HG02610 (cell line): ENCODE measurements around the gene KLHL29.

Experiments
- ATAC-seq: cut with Tn5 transposase; IDR thresholded peaks from one replicate; pipeline ENCODE4 v1.9.1; 2021; ENCODE audit warnings: mild to moderate bottlenecking, moderate library complexity; ENCODE audit not compliant: unreplicated experiment

The KLHL29 gene

DNA sequence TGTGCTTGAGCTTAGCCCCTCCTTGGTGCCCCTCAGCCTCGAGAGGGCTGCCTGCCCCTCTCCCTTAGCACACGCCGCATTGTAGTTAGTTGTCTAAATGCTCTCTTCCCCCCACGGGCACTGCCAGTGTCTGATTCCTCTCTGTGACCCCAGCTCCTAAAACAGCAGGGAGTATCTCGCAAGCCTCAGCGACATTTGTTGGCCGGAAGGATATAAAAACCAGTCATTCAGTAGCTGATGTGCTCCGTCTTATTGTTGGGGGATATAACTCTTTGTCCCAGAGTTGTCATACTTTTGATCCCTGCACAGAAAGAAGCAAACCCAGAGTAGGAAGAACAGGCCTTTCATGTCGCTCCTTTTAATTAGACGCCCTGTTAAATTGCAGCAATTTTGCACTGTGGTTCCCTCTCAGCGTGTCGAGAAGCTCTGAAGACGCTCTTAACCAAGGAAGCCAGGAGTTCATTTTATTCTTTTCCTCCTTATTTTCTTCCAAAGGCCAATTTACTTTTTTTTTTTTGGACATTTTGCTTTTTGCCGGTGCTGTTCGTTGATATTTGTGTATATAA is 201.8 kb downstream of the KLHL29 start:
- no peak for ATAC-seq

- no peak for ATAC-seq
These were observed 202.4 kb downstream of the KLHL29 start for GRCh38 chr2:23587341-23587880.

DNA sequence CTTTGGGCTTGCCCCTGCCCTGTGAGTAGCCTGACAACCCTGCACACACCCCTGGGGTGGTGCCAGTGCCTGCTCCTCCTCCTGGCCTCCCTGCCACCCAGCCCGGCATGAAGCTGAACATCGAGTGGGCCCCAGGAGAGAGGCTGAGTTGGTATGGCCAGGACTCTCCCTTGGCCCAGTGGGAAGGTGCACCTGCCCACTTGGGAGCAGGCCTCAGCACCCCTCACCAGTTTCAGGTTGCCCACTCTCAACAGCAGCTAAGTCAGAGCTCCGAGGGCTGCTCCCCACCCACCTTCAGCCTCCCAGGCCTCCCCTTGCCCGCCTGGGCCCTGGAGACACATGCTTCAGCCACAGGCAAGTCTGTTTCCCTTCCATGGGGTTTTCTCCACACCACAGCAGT is 203.1 kb downstream of the KLHL29 start:
- ATAC-seq = no peak

DNA sequence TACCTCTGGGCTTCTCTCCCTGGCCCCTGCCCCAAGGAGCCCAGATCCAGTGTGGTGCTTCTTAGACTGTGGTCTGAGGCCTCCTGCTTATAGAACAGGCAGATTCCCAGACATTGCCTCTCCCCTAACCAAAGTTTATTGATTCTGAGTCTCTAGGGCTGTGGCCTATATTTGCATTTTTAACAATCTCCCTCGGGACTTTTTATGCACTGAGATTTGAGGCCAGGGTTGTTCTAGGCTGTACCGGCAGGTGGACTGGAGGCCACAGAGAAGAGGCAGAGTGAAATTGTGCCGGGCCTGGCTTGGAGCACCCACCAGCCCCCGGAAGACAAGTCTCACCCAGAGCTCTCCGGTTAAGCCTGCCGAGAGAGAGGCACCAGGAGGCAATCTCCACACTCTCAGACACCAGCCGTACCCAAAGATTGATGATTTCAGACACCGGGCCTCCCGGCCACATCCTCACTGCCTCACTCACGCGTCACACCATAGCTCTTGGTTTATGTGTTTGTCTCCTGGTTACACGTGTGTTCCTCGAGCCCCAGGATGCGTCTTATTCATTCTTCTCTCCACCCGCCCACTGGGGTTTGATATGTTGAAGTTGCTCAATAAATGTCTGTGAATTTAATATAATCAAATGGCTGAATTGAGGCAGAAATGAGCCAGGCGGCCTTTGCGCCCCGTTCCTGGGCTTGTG is 203.7 kb downstream of the KLHL29 start:
- ATAC-seq = no peak

- ATAC-seq = no peak
These were observed 204.3 kb downstream of the KLHL29 start for GRCh38 chr2:23589220-23589647.

- ATAC-seq = no peak
These were observed 204.8 kb downstream of the KLHL29 start for GRCh38 chr2:23589739-23590138.

DNA sequence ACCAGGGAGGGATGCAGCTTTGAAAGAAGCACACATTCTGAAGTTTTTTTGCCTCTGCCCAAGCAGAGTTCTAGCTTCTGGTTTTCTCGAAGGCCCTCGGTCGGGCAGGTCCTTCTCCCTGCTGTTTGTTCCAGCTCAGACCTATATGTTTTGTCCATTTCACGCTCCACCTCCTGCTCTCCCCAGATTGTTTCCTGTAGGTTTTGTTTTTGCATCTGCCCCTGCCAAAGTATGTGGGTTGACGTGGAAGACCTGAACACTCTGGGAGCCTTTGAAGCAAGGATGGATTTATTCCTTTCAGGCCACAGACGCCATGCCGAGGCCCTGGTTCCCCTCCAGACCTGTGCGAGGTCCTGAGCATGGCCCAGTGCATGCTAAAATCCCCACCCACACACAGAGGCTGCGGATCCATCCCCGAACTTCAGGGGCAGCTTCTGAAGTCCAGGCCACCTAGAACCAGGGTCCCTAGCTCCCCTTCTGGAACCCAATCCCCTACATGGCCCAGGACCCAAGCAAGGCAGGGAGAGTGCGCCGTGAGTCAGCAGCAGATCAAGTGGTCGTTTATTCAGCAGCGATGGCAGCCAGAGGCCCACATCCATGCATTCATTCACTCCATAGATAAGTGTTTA is 205.4 kb downstream of the KLHL29 start:
- no peak for ATAC-seq

DNA sequence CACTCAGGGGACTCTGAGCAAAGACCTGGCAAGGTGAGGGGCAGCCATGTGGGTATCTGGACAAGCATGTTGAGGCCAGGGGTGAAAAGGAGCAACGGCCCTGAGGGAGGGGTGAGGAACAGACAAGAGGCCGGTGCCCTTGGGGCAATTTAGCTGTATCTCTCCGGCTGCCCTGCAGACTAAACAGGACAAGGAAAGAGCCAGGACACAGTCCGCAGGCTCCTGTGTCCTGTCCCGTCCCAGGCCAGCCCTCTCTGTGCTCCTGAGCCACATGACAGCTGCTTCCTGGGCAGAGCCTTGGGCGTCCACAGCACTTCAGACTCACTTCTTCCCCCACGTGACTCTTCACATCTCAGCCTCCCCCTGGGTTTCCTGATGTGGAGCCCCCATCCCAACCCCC is 206.1 kb downstream of the KLHL29 start:
- ATAC-seq = no peak

DNA sequence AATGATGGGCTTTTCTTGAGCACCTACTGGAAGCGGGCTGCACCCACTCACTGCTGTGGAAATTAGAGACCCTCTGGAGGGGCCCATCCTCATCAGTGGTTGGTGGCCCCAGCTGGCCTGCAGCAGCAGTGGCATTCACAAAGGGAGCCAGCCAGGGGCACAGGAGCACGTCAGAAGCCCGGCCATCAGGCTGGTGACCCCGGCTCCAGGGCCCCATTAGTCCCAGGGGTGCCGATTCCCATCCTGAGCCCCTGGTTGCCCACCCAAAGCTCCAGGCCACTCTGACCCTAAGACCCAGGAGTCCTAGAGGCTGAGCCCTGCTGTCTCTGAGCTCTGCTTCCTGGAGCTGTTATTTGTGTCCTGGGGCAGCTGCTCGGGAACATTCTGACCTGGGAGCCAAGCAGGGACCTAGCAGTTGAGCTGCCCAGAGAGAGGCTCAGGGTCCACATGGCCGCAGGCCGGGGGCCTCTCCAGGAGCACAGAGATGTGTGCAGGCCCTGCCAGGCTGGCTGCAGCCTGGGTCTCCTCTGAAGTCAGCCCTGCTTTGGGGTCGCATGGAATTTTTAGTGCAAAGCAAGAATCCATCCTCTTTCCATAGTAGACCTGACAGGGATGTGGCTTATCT is 207.2 kb downstream of the KLHL29 start:
- ATAC-seq = no peak

GRCh38 chr2:23592898-23593751 is 208.1 kb downstream of the KLHL29 start:
- ATAC-seq = no peak

- no peak for ATAC-seq
These were observed 208.9 kb downstream of the KLHL29 start for GRCh38 chr2:23593752-23594459.

GRCh38 chr2:23594460-23594825 is 209.5 kb downstream of the KLHL29 start:
- no peak for ATAC-seq

DNA sequence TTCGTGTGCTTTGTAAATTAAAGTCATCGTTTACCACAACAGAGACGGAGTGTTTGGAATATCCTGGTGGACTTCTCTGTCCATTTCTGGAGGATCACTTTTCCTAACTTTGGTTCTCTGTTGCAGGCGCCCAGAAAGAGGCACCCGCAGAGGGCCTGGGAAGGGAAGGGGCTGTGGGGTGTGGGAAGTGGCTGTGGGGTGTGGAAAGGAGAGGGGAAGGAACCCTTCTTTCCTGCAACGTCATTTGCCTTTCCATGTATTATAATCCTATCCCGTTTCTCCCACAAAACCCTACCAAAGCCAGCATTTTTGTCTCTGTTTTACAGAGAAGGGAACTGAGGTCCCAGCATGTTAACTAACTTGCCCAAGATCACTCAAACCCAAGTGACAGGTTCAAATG is 210.0 kb downstream of the KLHL29 start:
- ATAC-seq = no peak

DNA sequence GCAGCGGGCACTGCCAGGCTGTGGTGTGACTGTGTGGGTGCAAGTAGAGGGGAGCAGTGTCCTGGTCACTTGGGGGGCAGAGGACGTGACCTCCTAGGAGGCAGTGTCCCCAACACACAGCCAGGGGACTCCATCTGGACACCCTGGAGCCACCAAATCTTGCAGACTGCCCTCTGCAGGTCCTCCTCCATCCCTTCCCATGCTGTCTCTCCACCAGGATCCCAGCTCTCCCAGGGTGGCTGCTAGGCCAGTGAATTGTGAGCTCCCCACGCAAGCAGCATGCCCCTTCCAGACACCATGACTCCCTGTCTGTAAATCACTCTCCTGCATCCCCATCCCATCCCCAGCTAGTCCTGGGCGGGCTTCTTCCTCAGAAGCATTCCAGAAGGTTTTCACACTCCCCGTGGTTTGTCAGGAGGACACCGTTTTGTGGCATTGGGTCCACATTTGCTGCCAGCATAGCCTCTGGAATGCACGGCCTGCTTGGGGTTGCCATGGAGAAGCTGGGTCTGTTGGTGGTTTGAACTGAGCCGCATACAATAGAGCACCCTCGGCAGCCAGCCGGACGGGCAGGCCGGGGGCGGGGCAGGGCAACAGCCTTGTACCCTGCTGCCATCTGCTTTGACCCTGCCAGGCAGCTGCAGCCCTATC is 210.7 kb downstream of the KLHL29 start:
- ATAC-seq = no peak

GRCh38 chr2:23596316-23596885 is 211.4 kb downstream of the KLHL29 start:
- no peak for ATAC-seq

DNA sequence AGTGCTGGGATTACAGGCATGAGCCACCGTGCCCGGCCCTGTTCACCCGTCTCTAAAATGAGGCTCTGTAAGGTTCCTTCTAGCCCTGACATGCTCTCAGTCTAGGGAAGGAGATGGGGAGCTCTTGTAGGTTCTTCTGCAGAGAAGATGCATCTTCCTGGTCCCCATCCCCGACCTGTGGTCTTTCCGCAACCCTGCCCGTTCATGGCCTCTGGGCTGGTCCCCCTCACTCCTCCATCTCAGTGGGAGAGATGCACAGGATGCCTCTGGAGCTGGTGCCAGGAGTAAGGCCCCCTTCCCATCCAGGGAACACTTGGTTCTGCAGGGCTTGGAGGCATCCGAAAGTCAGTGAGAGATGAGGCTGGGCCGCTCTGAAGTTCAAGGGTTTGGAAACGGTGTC is 212.7 kb downstream of the KLHL29 start:
- no peak for ATAC-seq

DNA sequence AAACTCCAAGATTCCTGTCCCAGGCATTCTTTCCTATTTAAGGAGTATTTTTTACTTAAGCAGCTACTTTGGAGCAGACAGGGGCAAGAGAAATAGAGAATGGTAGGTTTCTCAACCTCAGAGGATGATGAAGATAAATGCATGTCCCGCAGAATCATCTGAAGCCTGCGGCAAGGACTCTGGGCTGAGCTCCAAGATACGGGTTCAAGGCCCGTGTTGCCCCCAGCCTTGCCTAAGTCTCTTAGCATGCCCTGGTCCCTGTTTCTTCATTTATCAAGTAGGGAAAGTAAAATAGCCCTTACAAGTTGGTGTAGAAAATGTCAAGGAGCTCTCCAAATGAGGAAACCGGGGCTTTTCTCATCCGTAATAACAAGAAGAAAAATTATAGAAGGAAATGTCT is 214.0 kb downstream of the KLHL29 start:
- no peak for ATAC-seq

DNA sequence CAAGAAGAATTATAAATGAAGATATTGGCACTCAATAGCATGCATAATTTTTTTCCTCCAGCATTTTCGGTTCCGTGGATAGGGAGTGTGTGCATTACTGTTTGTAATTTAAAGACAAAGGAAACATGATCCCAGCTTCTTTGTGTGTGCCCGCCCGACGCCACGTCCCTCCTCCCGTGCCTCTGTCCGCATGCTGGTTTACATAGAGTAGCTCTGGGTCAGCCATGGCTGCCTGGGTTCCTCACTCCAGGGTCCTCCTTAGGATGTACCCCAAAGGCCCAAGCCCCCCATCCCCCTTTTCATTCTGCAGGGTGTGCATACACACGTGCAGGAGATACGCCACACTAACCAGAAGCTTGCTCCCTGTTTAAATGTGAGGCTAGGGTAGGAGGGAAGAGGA is 214.7 kb downstream of the KLHL29 start:
- ATAC-seq = no peak

DNA sequence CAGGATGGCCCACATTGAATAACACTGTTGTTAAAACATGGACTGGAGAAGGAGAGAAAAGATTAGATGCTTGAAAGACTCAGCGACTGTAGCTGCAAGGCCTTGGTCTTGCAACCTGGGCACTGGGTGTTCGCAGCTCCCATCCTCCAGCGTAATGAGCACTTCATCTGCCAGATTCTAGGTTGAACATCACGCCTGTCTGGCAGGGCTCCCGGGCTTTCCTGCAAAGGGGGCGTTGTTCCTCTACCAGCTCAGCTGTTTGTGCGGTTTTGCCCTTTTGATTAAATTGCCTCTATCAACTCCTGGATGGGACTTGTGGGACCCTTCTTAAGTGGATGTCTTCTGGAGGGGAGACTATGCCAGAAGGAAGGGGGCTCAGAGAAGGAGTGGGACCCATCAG is 215.4 kb downstream of the KLHL29 start:
- ATAC-seq = no peak
